Ascending aorta (tissue), 2 donors: Measurements from ENCODE around the gene MAB21L2. TPM values are rescaled to one million over a fixed set of nuclear protein-coding genes. Genes with fewer than 3 reads are reported as not detected.
"Not testable (repeated sequence)": the region's sequence is repeated elsewhere in the genome, so short reads cannot be mapped to it uniquely, and the experiment has no call there.

Experiments used
- DNase-seq, 2 donors: peaks; one replicate each; pipeline ENCODE4 v3.0.0-alpha.2; 2019; ENCODE audit warnings: low spot score in 2 of 2
- H3K27ac ChIP-seq, 2 donors: fragments of 200-600 bp; sonication (generic); one replicate each; pipeline ENCODE4 v1.5.1; 2016 to 2017; ENCODE audit warnings: mild to moderate bottlenecking in 1 of 2
- H3K27me3 ChIP-seq: fragments of 200-600 bp; sonication (generic); one replicate; pipeline ENCODE4 v1.5.1; 2017
- H3K36me3 ChIP-seq, 2 donors: fragments of 200-600 bp; sonication (generic); one replicate each; pipeline ENCODE4 v1.5.1; 2016
- H3K4me1 ChIP-seq, 2 donors: fragments of 200-600 bp; sonication (generic); one replicate each; pipeline ENCODE4 v1.5.1; 2016 to 2017; ENCODE audit warnings: mild to moderate bottlenecking in 1 of 2
- H3K4me3 ChIP-seq, 2 donors: fragments of 200-600 bp; sonication (generic); one replicate each; pipeline ENCODE4 v1.5.1; 2016 to 2017; ENCODE audit warnings: mild to moderate bottlenecking in 1 of 2
- H3K9me3 ChIP-seq, 2 donors: fragments of 200-600 bp; sonication (generic); one replicate each; pipeline ENCODE4 v1.5.1; 2016
- CTCF ChIP-seq, 3 experiments: fragments of 200-600 bp in 2 of 3; fragments of 450-650 bp in 1 of 3; sonication (generic) in 2 of 3; IDR thresholded peaks; one replicate each; pipeline ENCODE4 v1.5.1; 2016 to 2019; ENCODE audit warnings: antibody characterized with exemption in 3 of 3, mild to moderate bottlenecking in 1 of 3, moderate library complexity in 1 of 3
- intact Hi-C: fragments of 100-400 bp; cut with DNase I; formaldehyde crosslinking; loops from one replicate; pipeline ENCODE4 v1.15.1; 2023
- total RNA-seq: library from RNA; depleted of rRNA; stranded (reverse); fragments of >200 nt; gene quantifications from one replicate; pipeline ENCODE4 v1.1.0, GENCODE V29; 2016

Gene MAB21L2
- total RNA-seq = not detected

GRCh38 chr4:150582146-150582872, at the start of gene MAB21L2:
TSS of gene MAB21L2 (plus strand) at chr4:150582151. CDS start at chr4:150583030, 879 bp downstream.
- Histone ChIP-seq H3K27me3 (no peaks in the 10 kb centered on the region), H3K4me3 (peak within 1 kb of the TSS; percentile 18 to 51), H3K27ac (no peak within 1 kb of the TSS), H3K9me3 (no peaks in the 10 kb centered on the region), H3K36me3 (no peaks in the 10 kb centered on the region), H3K4me1 (no peaks in the 10 kb centered on the region)
- DNase-seq = no peak
- intact Hi-C loops = loop anchor here (5.0 kb wide), 1 partner anchor 285 kb away; no protein-coding TSS in a partner anchor
- no peak for TF ChIP-seq CTCF (IDR thresholded peaks at IDR 0.05)

GRCh38 chr4:150533673-150534072, 48.3 kb upstream of the MAB21L2 start:
- DNase-seq = no peak
- Histone ChIP-seq H3K4me3 (no peak overlapping the region), H3K36me3 (no peaks in the 10 kb centered on the region), H3K4me1 (no peaks in the 10 kb centered on the region), H3K27me3 (no peaks in the 10 kb centered on the region), H3K9me3 (no peaks in the 10 kb centered on the region), H3K27ac (no peak overlapping the region)
- intact Hi-C loops = no loop called here
- TF ChIP-seq CTCF (IDR thresholded peaks at IDR 0.05) = no peak

- no peak for DNase-seq
- H3K27ac ChIP-seq = no peak overlapping the region
- no peak for TF ChIP-seq CTCF (IDR thresholded peaks at IDR 0.05)
- H3K9me3 ChIP-seq = no peaks in the 10 kb centered on the region
- no peak overlapping the region for H3K4me3 ChIP-seq
- no peaks in the 10 kb centered on the region for H3K27me3 ChIP-seq
- no peaks in the 10 kb centered on the region for H3K36me3 ChIP-seq
- intact Hi-C loops = no loop called here
- H3K4me1 ChIP-seq = no peaks in the 10 kb centered on the region
Measured at GRCh38 chr4:150534818-150535217, 47.1 kb upstream of the MAB21L2 start.

- H3K9me3 ChIP-seq, intact Hi-C loops, H3K36me3 ChIP-seq, H3K4me1 ChIP-seq, H3K4me3 ChIP-seq, DNase-seq, H3K27ac ChIP-seq, H3K27me3 ChIP-seq: not testable (repeated sequence)
Measured at GRCh38 chr4:150537911-150538310, 44.0 kb upstream of the MAB21L2 start.

- no peak overlapping the region for H3K4me3 ChIP-seq
- no peak overlapping the region for H3K27ac ChIP-seq
- H3K4me1 ChIP-seq = no peaks in the 10 kb centered on the region
- no peaks in the 10 kb centered on the region for H3K9me3 ChIP-seq
- no peak for TF ChIP-seq CTCF (IDR thresholded peaks at IDR 0.05)
- H3K36me3 ChIP-seq = no peaks in the 10 kb centered on the region
- no peaks in the 10 kb centered on the region for H3K27me3 ChIP-seq
- intact Hi-C loops = no loop called here
- DNase-seq = no peak
Measured at GRCh38 chr4:150540536-150540935, 41.4 kb upstream of the MAB21L2 start.

GRCh38 chr4:150540959-150541360, 41.0 kb upstream of the MAB21L2 start:
- no peaks in the 10 kb centered on the region for H3K9me3 ChIP-seq
- H3K27me3 ChIP-seq = no peaks in the 10 kb centered on the region
- intact Hi-C loops = no loop called here
- no peak overlapping the region for H3K4me3 ChIP-seq
- H3K4me1 ChIP-seq = no peaks in the 10 kb centered on the region
- no peak overlapping the region for H3K27ac ChIP-seq
- DNase-seq = no peak
- TF ChIP-seq CTCF (IDR thresholded peaks at IDR 0.05) = no peak
- no peaks in the 10 kb centered on the region for H3K36me3 ChIP-seq
